Keratinocyte (primary cell): ENCODE data around the gene EFCAB12.

Experiments
- CTCF ChIP-seq, 3 experiments: IDR thresholded peaks in 1 of 3; conservative IDR thresholded peaks in 1 of 3; optimal IDR thresholded peaks in 1 of 3; 2 replicates in 2 of 3; 3 replicates in 1 of 3; pipeline versions ENCODE3 to v1.5.1; 2011; ENCODE audit warnings: low read length in 3 of 3, mild to moderate bottlenecking in 3 of 3, moderate library complexity in 2 of 3, control low read depth in 1 of 3, inconsistent platforms in 1 of 3; ENCODE audit not compliant: insufficient read depth in 2 of 3; ENCODE audit errors: extremely low read depth in 1 of 3
- EZH2 ChIP-seq: IDR thresholded peaks from one replicate; pipeline ENCODE4 v1.6.1; 2012; ENCODE audit warnings: inconsistent platforms, mild to moderate bottlenecking, low read length, moderate library complexity

DNA sequence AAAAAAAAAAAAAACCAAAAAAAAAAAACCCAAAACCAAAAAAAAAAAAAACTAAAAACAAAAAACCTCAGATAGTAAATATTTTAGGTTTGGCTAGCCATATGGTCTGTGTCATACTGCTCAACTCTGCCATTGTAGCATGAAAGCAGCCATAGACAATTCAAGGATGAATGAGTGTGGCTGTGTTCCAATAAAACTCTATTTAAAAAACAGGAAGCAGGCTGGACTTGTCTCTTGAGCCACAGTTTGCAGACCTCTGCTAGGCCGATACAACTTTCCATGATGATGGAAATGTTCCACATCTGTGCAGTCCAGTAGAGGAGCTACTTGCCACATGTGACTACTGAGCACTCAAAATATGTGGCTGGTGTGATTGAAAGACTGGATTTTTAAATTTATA lies 11.1 kb downstream of the EFCAB12 start:
- no peak for TF ChIP-seq EZH2
- TF ChIP-seq CTCF (optimal IDR thresholded peaks at IDR 0.05 in 1 of 3, IDR thresholded peaks at IDR 0.05 in 1 of 3, conservative IDR thresholded peaks at IDR 0.05 in 1 of 3; ENCODE audit: extremely low read depth in 1 of 3, insufficient read depth in 2 of 3, low read length in 3 of 3): no peak
